HEK293 (cell line): ENCODE measurements around the gene MYLK4.

Source experiments
- CTCF ChIA-PET: fragments of 350-600 bp; formaldehyde crosslinking; extraction: SDS; loops from one replicate; lab custom pipeline; 2021; ENCODE audit warnings: antibody characterized with exemption; lab: Yijun Ruan, JAX
- POLR2A ChIA-PET: fragments of 300-600 bp; formaldehyde crosslinking; extraction: SDS; loops from one replicate; lab custom pipeline; 2020; ENCODE audit warnings: antibody characterized with exemption, inconsistent platforms; lab: Yijun Ruan, JAX
- H3K27ac ChIP-seq: fragments of 200-500 bp; sonication (Bioruptor generic); 2 replicates; pipeline ENCODE4 v1.5.1; 2014; ENCODE audit warnings: low read depth, low read length, control low read depth, inconsistent platforms; ENCODE audit errors: extremely low read depth
- H3K36me3 ChIP-seq, 2 experiments: fragments of 200-500 bp in 1 of 2; sonication (Bioruptor generic) in 1 of 2; 1 replicate in 1 of 2; 2 replicates in 1 of 2; pipeline ENCODE4 v1.5.1; 2014 to 2017; ENCODE audit warnings: inconsistent platforms in 2 of 2, low read length in 2 of 2; ENCODE audit not compliant: control insufficient read depth in 2 of 2, insufficient read depth in 1 of 2
- H3K4me1 ChIP-seq: fragments of 200-500 bp; sonication (Bioruptor generic); 2 replicates; pipeline ENCODE4 v1.5.1; 2014; ENCODE audit warnings: mild to moderate bottlenecking, low read length, inconsistent platforms; ENCODE audit not compliant: control insufficient read depth, insufficient read depth
- H3K4me3 ChIP-seq: 2 replicates; pipeline ENCODE4 v1.5.1; 2011; ENCODE audit warnings: low read depth, mild to moderate bottlenecking, control low read depth, low read length, moderate library complexity
- H3K9me3 ChIP-seq: fragments of 200-500 bp; sonication (Bioruptor generic); 2 replicates; pipeline ENCODE4 v1.5.1; 2014; ENCODE audit warnings: low read depth, low read length, inconsistent platforms; ENCODE audit not compliant: control insufficient read depth, insufficient read depth
- BCL6B ChIP-seq: fragments of 450-650 bp; formaldehyde crosslinking; IDR thresholded peaks from 2 replicates; pipeline ENCODE4 v1.5.1; 2017; ENCODE audit warnings: missing biosample characterization, missing genetic modification characterization
- KLF16 ChIP-seq: fragments of 450-650 bp; formaldehyde crosslinking; IDR thresholded peaks from 2 replicates; pipeline ENCODE4 v1.5.1; 2017; ENCODE audit warnings: missing biosample characterization, missing genetic modification characterization
- KLF17 ChIP-seq: fragments of 450-650 bp; formaldehyde crosslinking; IDR thresholded peaks from 2 replicates; pipeline ENCODE4 v1.5.1; 2016; ENCODE audit warnings: missing biosample characterization, missing genetic modification characterization
- KLF9 ChIP-seq: fragments of 450-650 bp; formaldehyde crosslinking; IDR thresholded peaks from 2 replicates; pipeline ENCODE4 v1.5.1; 2016; ENCODE audit warnings: missing biosample characterization, missing genetic modification characterization, low read depth
- PRDM6 ChIP-seq: fragments of 450-650 bp; formaldehyde crosslinking; IDR thresholded peaks from 2 replicates; pipeline ENCODE4 v1.5.1; 2017; ENCODE audit warnings: missing biosample characterization, missing genetic modification characterization
- SCRT2 ChIP-seq: fragments of 450-650 bp; formaldehyde crosslinking; IDR thresholded peaks from 2 replicates; pipeline ENCODE4 v1.5.1; 2016; ENCODE audit warnings: missing biosample characterization, missing genetic modification characterization
- ZBTB1 ChIP-seq: fragments of 450-650 bp; formaldehyde crosslinking; IDR thresholded peaks from 2 replicates; pipeline ENCODE4 v1.5.1; 2016; ENCODE audit warnings: missing biosample characterization, missing genetic modification characterization
- ZNF114 ChIP-seq: fragments of 450-650 bp; formaldehyde crosslinking; IDR thresholded peaks from 2 replicates; pipeline ENCODE4 v1.5.0; 2017; ENCODE audit warnings: missing biosample characterization, missing genetic modification characterization
- ZNF16 ChIP-seq: fragments of 450-650 bp; formaldehyde crosslinking; IDR thresholded peaks from 2 replicates; pipeline ENCODE4 v1.5.1; 2016; ENCODE audit warnings: low read depth, missing biosample characterization, missing genetic modification characterization
- ZNF221 ChIP-seq: fragments of 450-650 bp; formaldehyde crosslinking; IDR thresholded peaks from 2 replicates; pipeline ENCODE4 v1.5.1; 2017; ENCODE audit warnings: missing biosample characterization, missing genetic modification characterization, borderline replicate concordance
- ZNF239 ChIP-seq: fragments of 450-650 bp; formaldehyde crosslinking; IDR thresholded peaks from 2 replicates; pipeline ENCODE4 v1.5.1; 2016; ENCODE audit warnings: missing biosample characterization, missing genetic modification characterization
- ZNF335 ChIP-seq: fragments of 450-650 bp; formaldehyde crosslinking; conservative IDR thresholded peaks from 2 replicates; pipeline ENCODE4 v1.5.1; 2016; ENCODE audit warnings: missing biosample characterization, missing genetic modification characterization
- ZNF48 ChIP-seq: fragments of 450-650 bp; formaldehyde crosslinking; IDR thresholded peaks from 2 replicates; pipeline ENCODE4 v1.5.1; 2016; ENCODE audit warnings: missing biosample characterization, missing genetic modification characterization
- ZNF580 ChIP-seq: fragments of 450-650 bp; formaldehyde crosslinking; IDR thresholded peaks from 2 replicates; pipeline ENCODE4 v1.5.1; 2016; ENCODE audit warnings: missing biosample characterization, missing genetic modification characterization
- ZNF600 ChIP-seq: fragments of 450-650 bp; formaldehyde crosslinking; IDR thresholded peaks from 2 replicates; pipeline ENCODE4 v1.5.1; 2016; ENCODE audit warnings: missing biosample characterization, missing genetic modification characterization
- ZNF660 ChIP-seq: fragments of 450-650 bp; IDR thresholded peaks from 2 replicates; pipeline ENCODE4 v1.5.1; 2018; ENCODE audit warnings: missing biosample characterization, mild to moderate bottlenecking, missing genetic modification characterization
- ZNF707 ChIP-seq: fragments of 450-650 bp; formaldehyde crosslinking; IDR thresholded peaks from 2 replicates; pipeline ENCODE4 v1.5.1; 2016; ENCODE audit warnings: missing biosample characterization, missing genetic modification characterization

MYLK4 gene

GRCh38 chr6:2684103-2684749, 66.5 kb downstream of the MYLK4 start:
- H3K36me3 ChIP-seq, result no peaks in the 10 kb centered on the region
- no peaks in the 10 kb centered on the region for H3K9me3 ChIP-seq
- ChIA-PET CTCF (no interaction called here), POLR2A (no interaction called here)
- no peak overlapping the region for H3K4me3 ChIP-seq
- TF ChIP-seq ZNF48 (tag by site-specific recombination) (no peak), SCRT2 (tag by site-specific recombination) (peak; percentile 42; the same call in 1 of the 2 replicates), ZNF239 (tag by site-specific recombination) (no peak), KLF17 (tag by site-specific recombination) (no peak)
- no peaks in the 10 kb centered on the region; the same call in 1 of the 2 replicates for H3K4me1 ChIP-seq
- no peak overlapping the region for H3K27ac ChIP-seq

- Histone ChIP-seq H3K4me3 (no peak overlapping the region), H3K4me1 (no peaks in the 10 kb centered on the region; the same call in 1 of the 2 replicates), H3K27ac (no peak overlapping the region), H3K36me3 (no peaks in the 10 kb centered on the region), H3K9me3 (no peaks in the 10 kb centered on the region)
- ChIA-PET CTCF (no interaction called here), POLR2A (no interaction called here)
- no peak for TF ChIP-seq ZNF580
- no peak for TF ChIP-seq ZNF660
- no peak for TF ChIP-seq BCL6B (tag by site-specific recombination)
- TF ChIP-seq ZNF707 (tag by site-specific recombination), result no peak
- TF ChIP-seq ZNF221 (tag by site-specific recombination), result no peak
- TF ChIP-seq KLF9 (tag by site-specific recombination), result no peak
- TF ChIP-seq PRDM6 (tag by site-specific recombination), result no peak
- TF ChIP-seq ZNF335 (tag by site-specific recombination), result no peak
- TF ChIP-seq ZNF600 (tag by site-specific recombination), result no peak
- TF ChIP-seq ZNF114 (tag by site-specific recombination), result no peak
- no peak for TF ChIP-seq KLF16 (tag by site-specific recombination)
- TF ChIP-seq ZNF16, result no peak
- TF ChIP-seq ZBTB1 (tag by site-specific recombination), result no peak
These were observed 70.3 kb downstream of the MYLK4 start for GRCh38 chr6:2680264-2680922.

- no peak overlapping the region for H3K27ac ChIP-seq
- no peaks in the 10 kb centered on the region for H3K9me3 ChIP-seq
- H3K4me3 ChIP-seq, result no peak overlapping the region
- no peaks in the 10 kb centered on the region for H3K36me3 ChIP-seq
- TF ChIP-seq ZNF239 (tag by site-specific recombination) (no peak), SCRT2 (tag by site-specific recombination) (peak; percentile 68)
- ChIA-PET POLR2A (no interaction called here), CTCF (no interaction called here)
- no peaks in the 10 kb centered on the region; the same call in 1 of the 2 replicates for H3K4me1 ChIP-seq
These were observed 73.6 kb downstream of the MYLK4 start for GRCh38 chr6:2677080-2677593.
